Endothelial cell of umbilical vein (primary cell): ENCODE results near the gene FOXB1. TPM values are rescaled to one million over a fixed set of nuclear protein-coding genes. Genes with fewer than 3 reads are reported as not detected.
A peak's percentile ranks its signal among the peaks of the same experiment; 100 is the strongest.

Experiments used
- BruUV-seq: library from RNA; stranded (reverse); fragments of 400-500 nt; replicated peaks from 2 replicates; lab custom pipeline; 2021; lab: Mats Ljungman, UMichigan
- CTCF ChIA-PET: fragments of 300-600, 350-600 bp; sonication (Branson Sonifier 250); formaldehyde crosslinking; loops from one replicate; lab custom pipeline; 2021; ENCODE audit warnings: antibody characterized with exemption, inconsistent platforms; lab: Charles Lee
- POLR2A ChIA-PET: fragments of 300-600, 350-600 bp; sonication (Branson Sonifier 250); formaldehyde crosslinking; loops from one replicate; lab custom pipeline; 2021; ENCODE audit warnings: antibody characterized with exemption, inconsistent platforms; lab: Charles Lee
- DNase-seq: peaks from one replicate; pipeline ENCODE4 v3.0.0-alpha.2; 2011; ENCODE audit warnings: low read depth, low spot score
- FAIRE-seq: peaks from 2 replicates; lab custom pipeline; 2011; peaks lifted over from hg19 to GRCh38; lab: Jason Lieb, UNC
- H2AFZ ChIP-seq: 2 replicates; pipeline ENCODE4 v1.6.0; 2012; ENCODE audit warnings: low read depth, low read length, control low read depth, inconsistent platforms
- H3K27ac ChIP-seq: 2 replicates; pipeline ENCODE4 v1.5.1; 2011; ENCODE audit warnings: low read depth, mild to moderate bottlenecking, control low read depth, low read length, moderate library complexity; ENCODE audit not compliant: insufficient read depth
- H3K27me3 ChIP-seq, 2 experiments: 2 replicates each; pipeline versions ENCODE4 v1.6.0 to v1.6.1; 2011; ENCODE audit warnings: low read length in 2 of 2, mixed read lengths in 1 of 2; ENCODE audit not compliant: control insufficient read depth in 2 of 2, insufficient read depth in 2 of 2
- H3K36me3 ChIP-seq, 2 experiments: 2 replicates in 1 of 2; 3 replicates in 1 of 2; pipeline ENCODE4 v1.5.1; 2011; ENCODE audit warnings: low read length in 2 of 2, mild to moderate bottlenecking in 1 of 2, moderate library complexity in 1 of 2; ENCODE audit not compliant: control insufficient read depth in 2 of 2, insufficient read depth in 2 of 2; ENCODE audit errors: extremely low read depth in 1 of 2
- H3K4me1 ChIP-seq: 3 replicates; pipeline ENCODE4 v1.5.1; 2011; ENCODE audit warnings: mild to moderate bottlenecking, low read length; ENCODE audit not compliant: control insufficient read depth, insufficient read depth; ENCODE audit errors: extremely low read depth
- H3K4me2 ChIP-seq: 2 replicates; pipeline ENCODE4 v1.6.1; 2011; ENCODE audit warnings: low read length, control low read depth, mixed read lengths; ENCODE audit not compliant: insufficient read depth
- H3K4me3 ChIP-seq, 3 experiments: fragments of 200-600 bp in 1 of 3; sonication (generic), shearing (Covaris generic) in 1 of 3; replicated peaks in 1 of 3; 2 replicates each; pipeline ENCODE4 v1.5.1; 2011 to 2016; ENCODE audit warnings: control low read depth in 3 of 3, low read length in 3 of 3, mild to moderate bottlenecking in 2 of 3, inconsistent platforms in 1 of 3, low read depth in 1 of 3, moderate library complexity in 1 of 3; ENCODE audit not compliant: insufficient read depth in 1 of 3
- H3K79me2 ChIP-seq: 2 replicates; pipeline ENCODE4 v1.6.0; 2012; ENCODE audit warnings: low read length, inconsistent platforms; ENCODE audit not compliant: control insufficient read depth, insufficient read depth
- H3K9ac ChIP-seq: replicated peaks from 2 replicates; pipeline ENCODE3; 2011; ENCODE audit warnings: low read length, control low read depth; ENCODE audit not compliant: insufficient read depth; ENCODE audit errors: extremely low read depth
- H3K9me1 ChIP-seq: replicated peaks from 3 replicates; pipeline ENCODE4 v1.6.0; 2011; ENCODE audit warnings: mild to moderate bottlenecking, low read length; ENCODE audit not compliant: control insufficient read depth, insufficient read depth; ENCODE audit errors: extremely low read depth
- H3K9me3 ChIP-seq: replicated peaks from 2 replicates; pipeline ENCODE4 v1.5.1; 2012; ENCODE audit warnings: low read length, inconsistent platforms; ENCODE audit not compliant: control insufficient read depth, insufficient read depth
- H4K20me1 ChIP-seq: replicated peaks from 2 replicates; pipeline ENCODE3; 2011; ENCODE audit warnings: mild to moderate bottlenecking, low read length; ENCODE audit not compliant: control insufficient read depth, insufficient read depth; ENCODE audit errors: extremely low read depth
- CTCF ChIP-seq, 2 donors: IDR thresholded peaks; 1 replicate in 1 of 2; 2 replicates in 1 of 2; pipeline ENCODE4 v1.5.1; 2011; ENCODE audit warnings: low read length in 2 of 2, mild to moderate bottlenecking in 2 of 2, moderate library complexity in 2 of 2, control low read depth in 1 of 2, inconsistent platforms in 1 of 2, low read depth in 1 of 2; ENCODE audit not compliant: insufficient read depth in 1 of 2; ENCODE audit errors: extremely low read depth in 1 of 2
- EZH2 ChIP-seq: IDR thresholded peaks from 2 replicates; pipeline ENCODE4 v1.6.1; 2012; ENCODE audit warnings: borderline replicate concordance, low read depth, mild to moderate bottlenecking, moderate library complexity, low read length, inconsistent platforms; ENCODE audit not compliant: severe bottlenecking
- FOS ChIP-seq: IDR thresholded peaks from 2 replicates; pipeline ENCODE4 v1.6.1; 2011; ENCODE audit warnings: mild to moderate bottlenecking, low read length, moderate library complexity, borderline replicate concordance; ENCODE audit not compliant: insufficient read depth
- GATA2 ChIP-seq: IDR thresholded peaks from 2 replicates; pipeline ENCODE4 v1.7.0; 2011; ENCODE audit warnings: low read depth, mild to moderate bottlenecking, moderate library complexity, mixed read lengths, low read length; ENCODE audit not compliant: insufficient read length, insufficient read depth
- JUN ChIP-seq: IDR thresholded peaks from 2 replicates; pipeline ENCODE4 v1.6.1; 2011; ENCODE audit warnings: borderline replicate concordance, low read depth; ENCODE audit not compliant: insufficient read length, insufficient read depth
- MAX ChIP-seq: IDR thresholded peaks from 2 replicates; pipeline ENCODE4 v1.6.1; 2011; ENCODE audit not compliant: insufficient read depth, insufficient read length
- MYC ChIP-seq: IDR thresholded peaks from one replicate; pipeline ENCODE4 v1.6.1; 2011; ENCODE audit warnings: mild to moderate bottlenecking, low read depth, low read length
- POLR2A ChIP-seq: IDR thresholded peaks from 2 replicates; pipeline ENCODE4 v1.6.1; 2012; ENCODE audit warnings: low read depth, mild to moderate bottlenecking, control low read depth, low read length
- POLR2AphosphoS5 ChIP-seq: IDR thresholded peaks from 2 replicates; pipeline ENCODE4 v1.6.1; 2012; ENCODE audit warnings: low read depth, mild to moderate bottlenecking, control low read depth, low read length, moderate library complexity; ENCODE audit not compliant: insufficient read depth
- dilution Hi-C: fragments of 300-500 bp; cut with MboI; formaldehyde crosslinking; loops from one replicate; pipeline ENCODE4 v1.15.0; 2019; ENCODE audit warnings: low sequenced_read_pairs; ENCODE audit not compliant: extremely low pct_ligation_motif_present
- intact Hi-C: fragments of 100-400 bp; cut with micrococcal nuclease; formaldehyde crosslinking; loops from one replicate; pipeline ENCODE4 v1.10.0; 2022
- polyA plus RNA-seq, 4 experiments: library from polyadenylated mRNA; depleted of rRNA in 3 of 4; stranded (reverse) in 3 of 4; unstranded in 1 of 4; fragments of >200 nt; gene quantifications; 2 replicates each; pipeline versions ENCODE4 v1.2.1 to v1.2.3, GENCODE V29; 2011 to 2012; ENCODE audit warnings: missing spikeins in 1 of 4
- total RNA-seq: library from RNA; stranded (reverse); gene quantifications from 2 replicates; pipeline ENCODE4 v1.2.3, GENCODE V29; 2021

The FOXB1 gene
- total and polyA plus RNA-seq, 2 donors (not counting 3 experiments of a cell fraction or from before 2014, with no cell fraction given) = not detected

- FAIRE-seq (no peak), DNase-seq (no peak)
- no peak overlapping the region for H3K4me2 ChIP-seq
- no peak overlapping the region for H3K9ac ChIP-seq
- H3K9me3 ChIP-seq = no peaks in the 10 kb centered on the region
- dilution Hi-C loops = no loop called here
- H3K4me1 ChIP-seq = no peaks in the 10 kb centered on the region
- intact Hi-C loops = loop anchor here (10.0 kb wide), 1 partner anchor 328 kb away; no protein-coding TSS in a partner anchor
- no TSS peak for BruUV-seq
- no peak overlapping the region for H2AFZ ChIP-seq
- TF ChIP-seq EZH2 (peak; percentile 32), MAX (no peak), POLR2AphosphoS5 (no peak)
- ChIA-PET POLR2A (no interaction called here), CTCF (interaction anchor here (0.6 to 1.6 kb wide), 2 partner anchors 75 to 154 kb away, joined by 3 read pairs; no protein-coding TSS in a partner anchor)
- H4K20me1 ChIP-seq = no peaks in the 10 kb centered on the region
- H3K9me1 ChIP-seq = no peaks in the 10 kb centered on the region
- no peak overlapping the region for H3K4me3 ChIP-seq
- no peaks in the 10 kb centered on the region for H3K36me3 ChIP-seq
- no peaks in the 10 kb centered on the region for H3K79me2 ChIP-seq
- H3K27ac ChIP-seq = no peak overlapping the region
- H3K27me3 ChIP-seq = peaks cover 92 to 99% of the 10 kb centered on the region in 2 experiments
These were observed 7.6 kb upstream of the FOXB1 start for GRCh38 chr15:59996298-59997041.

- H3K9me3 ChIP-seq = no peaks in the 10 kb centered on the region
- no peak overlapping the region for H3K27ac ChIP-seq
- no peak overlapping the region for H2AFZ ChIP-seq
- H3K4me3 ChIP-seq = no peak overlapping the region
- no peaks in the 10 kb centered on the region for H3K36me3 ChIP-seq
- intact Hi-C loops (loop anchor here (10.0 kb wide), 1 partner anchor 328 kb away; no protein-coding TSS in a partner anchor), dilution Hi-C loops (no loop called here)
- no TSS peak for BruUV-seq
- no peak for DNase-seq
- FAIRE-seq = no peak
- TF ChIP-seq JUN (no peak), MAX (no peak), MYC (no peak), POLR2A (no peak), FOS (no peak), GATA2 (no peak), POLR2AphosphoS5 (no peak), CTCF (IDR thresholded peaks at IDR 0.05; ENCODE audit: extremely low read depth in 1 of 2, insufficient read depth in 1 of 2, low read depth in 1 of 2, low read length in 2 of 2) (no peak), EZH2 (peak; percentile 76)
- peaks cover 95 to 99% of the 10 kb centered on the region in 2 experiments for H3K27me3 ChIP-seq
- CTCF ChIA-PET = interaction anchor here (1.6 kb wide), 1 partner anchor 74 kb away, joined by 3 read pairs; no protein-coding TSS in a partner anchor
- POLR2A ChIA-PET = no interaction called here
- no peaks in the 10 kb centered on the region for H3K4me1 ChIP-seq
- no peaks in the 10 kb centered on the region for H3K9me1 ChIP-seq
- H3K79me2 ChIP-seq = no peaks in the 10 kb centered on the region
- H3K9ac ChIP-seq = no peak overlapping the region
- H4K20me1 ChIP-seq = no peaks in the 10 kb centered on the region
- no peak overlapping the region for H3K4me2 ChIP-seq
These were observed 6.9 kb upstream of the FOXB1 start for GRCh38 chr15:59997070-59997701.
